Muscle layer of colon (tissue), 2 donors: ENCODE data around the gene MACROH2A2.
"Not testable (repeated sequence)": the region's sequence is repeated elsewhere in the genome, so short reads cannot be mapped to it uniquely, and the experiment has no call there.

ENCODE experiments used
- H3K27ac ChIP-seq: one replicate; pipeline ENCODE4 v1.7.0; 2013; ENCODE audit warnings: low read depth, mild to moderate bottlenecking, low read length, moderate library complexity
- H3K27me3 ChIP-seq, 2 donors: one replicate each; pipeline ENCODE4 v1.7.0; 2013; ENCODE audit warnings: low read length in 2 of 2, mild to moderate bottlenecking in 2 of 2; ENCODE audit not compliant: insufficient read depth in 2 of 2, control insufficient read depth in 1 of 2
- H3K36me3 ChIP-seq: one replicate; pipeline ENCODE4 v1.7.0; 2013; ENCODE audit warnings: mild to moderate bottlenecking, low read length; ENCODE audit not compliant: insufficient read depth
- H3K4me1 ChIP-seq: one replicate; pipeline ENCODE4 v1.7.0; 2013; ENCODE audit warnings: mild to moderate bottlenecking, low read length; ENCODE audit not compliant: insufficient read depth
- H3K4me3 ChIP-seq, 2 donors: one replicate each; pipeline ENCODE4 v1.7.0; 2013; ENCODE audit warnings: low read length in 2 of 2, low read depth in 1 of 2, mild to moderate bottlenecking in 1 of 2, moderate library complexity in 1 of 2
- H3K9ac ChIP-seq: one replicate; pipeline ENCODE4 v1.7.0; 2013; ENCODE audit warnings: low read length
- H3K9me3 ChIP-seq: one replicate; pipeline ENCODE4 v1.7.0; 2013; ENCODE audit warnings: mild to moderate bottlenecking, low read length
- donor health status: abdominal sarcoma.
- donor health status: Adenocarcinoma of cecum.

MACROH2A2 gene

DNA sequence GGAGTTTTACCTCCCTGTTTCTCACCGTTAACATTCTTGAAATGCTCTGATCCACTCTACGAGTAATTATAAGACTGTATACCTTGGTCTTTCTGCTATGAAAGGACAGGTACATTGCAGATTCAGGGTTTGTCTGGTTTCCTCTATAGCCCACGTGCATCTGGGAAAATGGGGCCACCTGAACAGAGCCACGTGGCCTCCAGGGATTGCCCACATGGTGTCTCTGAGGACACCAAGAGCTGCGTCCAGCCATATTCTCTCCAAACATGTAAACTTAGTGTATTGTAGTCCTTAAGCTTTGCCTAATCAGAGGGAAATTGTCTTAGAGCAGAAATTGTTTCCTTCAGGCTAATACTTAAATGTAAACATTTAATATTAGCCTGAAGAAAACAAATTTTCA, 16.7 kb downstream of the MACROH2A2 start:
- H3K9ac ChIP-seq: no peak overlapping the region

DNA sequence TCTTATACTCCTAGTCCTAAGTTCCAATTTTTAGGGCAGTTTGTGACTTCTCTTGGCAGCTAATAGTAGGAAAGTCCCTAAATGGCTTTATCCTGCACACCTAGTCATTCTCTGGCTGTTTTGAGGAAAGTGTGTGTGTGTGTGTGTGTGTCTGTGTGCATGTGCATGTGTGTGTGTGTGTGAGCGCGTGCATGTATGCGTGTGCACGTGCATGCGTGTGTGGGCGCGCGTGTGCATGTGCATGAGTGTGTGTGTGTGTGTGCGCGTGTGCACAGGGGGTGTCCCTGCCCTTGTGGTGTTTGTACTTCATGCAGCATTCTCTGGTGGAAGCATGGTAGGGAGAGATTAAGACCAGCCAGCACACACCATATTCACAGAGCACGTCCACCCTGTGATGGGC, 18.2 kb downstream of the MACROH2A2 start:
- Histone ChIP-seq H3K27me3 (no peaks in the 10 kb centered on the region), H3K4me3 (no peak overlapping the region), H3K36me3 (no peaks in the 10 kb centered on the region), H3K9me3 (no peaks in the 10 kb centered on the region), H3K27ac (no peak overlapping the region), H3K4me1 (no peaks in the 10 kb centered on the region), H3K9ac (no peak overlapping the region)

More for the DNA sequence above, 16.7 kb downstream of the MACROH2A2 start:
- Histone ChIP-seq H3K4me1 (no peaks in the 10 kb centered on the region), H3K36me3 (no peaks in the 10 kb centered on the region), H3K27ac (no peak overlapping the region), H3K4me3 (no peak overlapping the region), H3K27me3 (no peaks in the 10 kb centered on the region), H3K9me3 (no peaks in the 10 kb centered on the region)

DNA sequence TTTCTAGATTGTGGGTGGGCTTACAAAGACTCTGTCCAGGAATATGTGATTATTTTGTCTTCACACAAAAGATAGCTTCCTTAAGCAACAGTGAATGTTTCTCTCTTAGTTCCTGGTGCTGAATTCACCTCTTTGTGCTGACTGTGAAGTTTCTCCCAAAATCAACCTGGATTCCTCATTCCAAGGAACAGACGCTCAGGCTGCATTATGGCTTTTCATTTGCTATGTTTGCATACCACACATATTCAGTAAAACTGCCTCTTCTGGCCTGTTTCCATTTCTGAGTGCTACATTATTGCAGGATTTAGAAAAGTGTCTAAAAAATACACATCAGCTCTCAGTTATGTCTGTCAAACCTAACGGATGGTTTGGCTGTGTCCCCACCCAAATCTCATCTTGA, 21.5 kb downstream of the MACROH2A2 start:
- no peak overlapping the region for H3K9ac ChIP-seq
- H3K27ac ChIP-seq: no peak overlapping the region
- H3K9me3 ChIP-seq: no peaks in the 10 kb centered on the region
- H3K4me3 ChIP-seq: no peak overlapping the region
- H3K36me3 ChIP-seq: no peaks in the 10 kb centered on the region
- H3K4me1 ChIP-seq: no peaks in the 10 kb centered on the region
- H3K27me3 ChIP-seq: no peaks in the 10 kb centered on the region

DNA sequence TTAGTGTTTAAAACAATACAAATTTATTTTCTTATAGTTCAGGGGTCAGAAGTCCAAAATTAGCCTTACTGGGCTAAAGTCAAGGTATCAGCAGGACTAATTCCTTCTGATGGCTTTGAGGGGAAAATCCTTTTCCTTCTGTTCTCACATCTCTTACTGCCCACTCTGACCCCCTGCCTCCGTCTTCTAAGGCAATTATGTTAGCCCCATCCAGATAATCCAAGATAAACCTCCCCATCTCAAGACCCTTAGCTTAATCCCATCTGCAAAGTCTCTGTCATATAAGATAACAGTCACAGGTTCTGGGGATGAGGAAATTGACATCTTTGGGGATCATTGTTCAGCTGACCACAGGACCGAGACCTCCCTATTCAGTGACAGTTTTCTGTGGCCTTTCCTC, 22.3 kb downstream of the MACROH2A2 start:
- H3K9ac ChIP-seq: no peak overlapping the region
- no peaks in the 10 kb centered on the region for H3K9me3 ChIP-seq
- no peaks in the 10 kb centered on the region for H3K36me3 ChIP-seq
- H3K27me3 ChIP-seq: no peaks in the 10 kb centered on the region
- H3K4me3 ChIP-seq: no peak overlapping the region
- H3K27ac ChIP-seq: no peak overlapping the region
- H3K4me1 ChIP-seq: no peaks in the 10 kb centered on the region

DNA sequence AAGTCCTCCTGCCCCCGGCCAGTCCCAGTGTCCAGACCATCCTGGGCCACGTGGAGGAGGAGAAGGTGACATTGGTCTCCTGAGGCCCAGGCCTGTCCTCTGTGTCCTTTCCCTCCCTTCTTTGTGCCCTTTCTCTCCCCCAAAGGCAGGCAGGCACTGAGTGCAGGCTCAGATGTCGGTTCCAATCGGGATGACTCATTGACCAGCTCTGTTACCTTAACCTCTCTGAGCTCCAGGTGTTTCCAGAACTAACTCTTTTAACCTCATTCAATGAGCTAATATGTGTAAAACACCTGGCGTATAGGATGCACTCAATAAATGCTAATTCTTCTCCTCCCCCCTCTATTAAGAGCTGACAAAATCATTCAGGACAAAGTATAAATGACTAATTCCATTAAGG, 25.7 kb downstream of the MACROH2A2 start:
- no peaks in the 10 kb centered on the region for H3K4me1 ChIP-seq
- no peak overlapping the region for H3K9ac ChIP-seq
- H3K27ac ChIP-seq: no peak overlapping the region
- H3K4me3 ChIP-seq: no peak overlapping the region
- H3K36me3 ChIP-seq: no peaks in the 10 kb centered on the region
- no peaks in the 10 kb centered on the region for H3K27me3 ChIP-seq
- H3K9me3 ChIP-seq: no peaks in the 10 kb centered on the region

DNA sequence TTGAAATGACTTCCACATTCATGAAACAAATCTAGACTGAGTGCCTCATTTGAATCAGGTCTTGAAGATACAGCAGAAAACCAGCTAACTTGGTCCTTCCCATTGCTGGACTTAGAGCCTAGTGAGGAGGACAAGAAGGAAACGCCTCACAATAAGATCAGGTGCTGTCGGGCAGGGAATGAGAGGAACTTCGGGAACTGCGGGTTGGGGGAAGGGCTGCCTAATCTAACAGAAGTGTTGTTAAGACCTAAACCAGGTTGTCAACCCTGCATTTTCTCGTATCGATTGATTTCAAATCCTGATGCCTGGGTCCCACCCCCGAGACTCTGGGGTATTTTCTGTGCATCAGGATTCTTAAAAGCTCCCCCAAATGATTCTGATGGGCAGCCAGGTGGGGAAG, 26.3 kb downstream of the MACROH2A2 start:
- no peaks in the 10 kb centered on the region for H3K27me3 ChIP-seq

DNA sequence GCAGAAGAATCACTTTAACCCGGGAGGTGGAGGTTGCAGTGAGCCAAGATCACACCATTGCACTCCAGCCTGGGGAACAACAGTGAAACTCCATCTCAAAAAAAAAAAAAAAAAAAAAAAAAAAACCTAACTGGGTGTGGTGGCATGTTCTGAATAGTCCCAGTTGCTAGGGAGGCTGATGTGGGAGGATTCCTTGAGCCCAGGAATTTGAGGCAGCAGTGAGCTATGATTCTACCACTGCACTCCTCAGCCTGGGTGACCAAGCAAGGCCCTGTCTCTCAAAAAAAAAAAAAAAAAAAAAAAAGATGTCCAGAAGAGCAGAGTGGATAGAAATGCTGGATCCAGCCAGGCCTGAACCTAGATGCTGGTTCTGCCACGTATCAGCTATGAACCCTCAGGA, 28.1 kb downstream of the MACROH2A2 start:
- H3K36me3 ChIP-seq, H3K27ac ChIP-seq, H3K9me3 ChIP-seq, H3K4me1 ChIP-seq, H3K27me3 ChIP-seq, H3K4me3 ChIP-seq, H3K9ac ChIP-seq: not testable (repeated sequence)

More for the DNA sequence above, 26.3 kb downstream of the MACROH2A2 start:
- Histone ChIP-seq H3K36me3 (no peaks in the 10 kb centered on the region), H3K9me3 (no peaks in the 10 kb centered on the region), H3K4me1 (no peaks in the 10 kb centered on the region), H3K27ac (no peak overlapping the region), H3K4me3 (no peak overlapping the region), H3K9ac (no peak overlapping the region)

DNA sequence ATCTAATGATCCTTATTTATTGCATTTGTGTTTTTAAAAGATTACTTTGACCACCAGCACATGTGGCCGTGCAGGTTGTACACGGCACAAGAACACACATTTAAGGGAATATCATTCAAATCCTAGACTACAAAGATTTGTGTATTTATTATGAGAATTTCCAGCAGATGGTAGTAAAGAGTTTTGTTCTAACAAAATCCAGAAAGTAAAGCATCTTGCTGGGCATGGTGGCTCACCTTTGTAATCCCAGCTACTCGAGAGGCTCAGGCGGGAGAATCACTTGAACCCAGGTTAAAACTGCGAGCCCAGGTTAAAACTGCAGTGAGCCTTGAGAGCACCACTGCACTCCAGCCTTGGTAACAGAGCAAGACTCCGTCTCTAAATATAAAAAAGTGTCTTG, 31.5 kb downstream of the MACROH2A2 start:
- H3K4me1 ChIP-seq: no peaks in the 10 kb centered on the region
- H3K36me3 ChIP-seq: no peaks in the 10 kb centered on the region
- no peaks in the 10 kb centered on the region for H3K9me3 ChIP-seq
- no peak overlapping the region for H3K4me3 ChIP-seq
- no peak overlapping the region for H3K9ac ChIP-seq
- no peak overlapping the region for H3K27ac ChIP-seq
- no peaks in the 10 kb centered on the region for H3K27me3 ChIP-seq

DNA sequence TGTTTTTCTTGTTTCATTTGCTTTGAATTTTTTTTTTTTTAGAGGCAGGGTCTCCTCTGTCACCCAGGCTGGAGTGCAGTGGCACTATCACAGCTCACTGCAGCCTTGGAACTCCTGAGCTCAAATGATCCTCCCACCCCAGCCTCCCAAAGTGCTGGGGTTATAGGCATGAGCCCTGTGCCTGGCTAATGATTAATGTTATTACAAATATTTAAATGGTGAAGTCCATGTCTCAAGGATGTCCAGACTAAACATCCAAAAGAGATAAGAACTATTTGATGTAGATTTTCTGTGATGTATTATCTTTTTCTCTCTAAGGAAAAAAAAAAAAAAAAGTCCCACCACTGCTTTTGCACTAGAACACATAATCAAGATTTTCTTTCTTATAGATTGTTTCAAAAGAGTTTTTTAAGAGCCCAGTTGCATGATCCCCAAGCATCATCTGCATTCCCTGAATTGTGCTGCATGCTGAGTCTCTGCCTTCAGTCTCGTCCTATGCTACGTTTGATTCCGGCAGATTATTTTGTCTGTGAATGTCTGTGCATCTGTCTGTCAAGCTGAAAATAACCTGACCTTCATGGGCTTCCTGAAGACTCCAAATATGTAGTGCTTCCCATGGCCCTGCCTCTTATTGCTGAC, 33.4 kb downstream of the MACROH2A2 start:
- Histone ChIP-seq H3K36me3 (peaks cover 4% of the 10 kb centered on the region), H3K27ac (no peak overlapping the region)

DNA sequence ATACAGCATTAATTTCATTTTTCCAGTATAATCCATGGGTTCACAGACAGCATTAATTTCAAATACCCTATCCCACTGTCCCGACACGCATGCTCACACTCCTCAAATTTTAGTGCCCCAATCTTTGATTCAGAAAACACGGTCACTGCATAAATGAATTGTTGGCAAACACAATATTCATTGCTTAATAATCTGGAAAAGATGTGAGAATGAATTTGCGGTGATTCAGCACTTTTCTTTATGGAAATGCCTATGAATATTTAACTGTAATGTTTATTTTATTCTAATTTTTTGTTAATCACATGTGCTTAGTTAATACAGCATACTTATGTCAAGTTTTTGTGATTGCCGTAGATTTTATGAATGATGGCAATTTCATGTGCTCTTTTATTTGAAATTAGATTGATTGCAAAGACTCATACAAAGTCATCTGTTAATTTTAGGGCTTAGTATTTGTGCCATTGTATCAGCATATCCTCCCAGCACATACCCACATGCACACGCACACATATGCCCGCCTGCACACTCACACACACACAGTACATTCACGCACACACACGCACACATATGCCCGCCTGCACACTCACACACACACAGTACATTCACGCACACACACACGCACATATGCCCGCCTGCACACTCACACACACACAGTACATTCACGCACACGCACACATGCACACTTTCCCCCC, 35.1 kb downstream of the MACROH2A2 start:
- H3K9me3 ChIP-seq: no peaks in the 10 kb centered on the region
- H3K4me1 ChIP-seq: no peaks in the 10 kb centered on the region
- no peak overlapping the region for H3K27ac ChIP-seq
- no peak overlapping the region for H3K4me3 ChIP-seq
- no peaks in the 10 kb centered on the region for H3K27me3 ChIP-seq
- no peak overlapping the region for H3K9ac ChIP-seq
- H3K36me3 ChIP-seq: peaks cover 18% of the 10 kb centered on the region

More for the DNA sequence above, 33.4 kb downstream of the MACROH2A2 start:
- H3K9me3 ChIP-seq: no peaks in the 10 kb centered on the region
- no peak overlapping the region for H3K9ac ChIP-seq
- H3K27me3 ChIP-seq: no peaks in the 10 kb centered on the region
- no peaks in the 10 kb centered on the region for H3K4me1 ChIP-seq
- H3K4me3 ChIP-seq: no peak overlapping the region

DNA sequence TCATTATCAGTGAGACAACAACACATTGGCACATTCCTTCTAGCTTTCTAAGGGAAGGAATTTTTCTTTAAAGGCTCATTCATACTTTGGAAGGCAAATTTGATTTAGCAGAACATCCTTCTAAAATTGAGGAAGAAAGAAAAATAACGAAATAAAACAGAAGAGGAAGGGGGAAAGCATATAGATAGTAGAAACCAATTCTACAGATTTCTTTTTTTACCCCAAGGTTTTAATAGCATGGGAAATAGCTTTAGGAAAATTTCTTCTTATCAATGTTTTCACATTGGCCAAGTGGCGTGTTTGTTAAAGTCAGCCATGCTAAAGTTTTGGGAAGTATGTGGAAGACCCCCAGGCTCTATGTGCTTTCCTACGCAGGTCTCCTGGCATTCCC, 35.7 kb downstream of the MACROH2A2 start:
- H3K27ac ChIP-seq: no peak overlapping the region
- H3K9ac ChIP-seq: no peak overlapping the region
- no peaks in the 10 kb centered on the region for H3K27me3 ChIP-seq
- H3K4me3 ChIP-seq: no peak overlapping the region
- H3K9me3 ChIP-seq: no peaks in the 10 kb centered on the region
- H3K36me3 ChIP-seq: peaks cover 23% of the 10 kb centered on the region
- H3K4me1 ChIP-seq: no peaks in the 10 kb centered on the region

DNA sequence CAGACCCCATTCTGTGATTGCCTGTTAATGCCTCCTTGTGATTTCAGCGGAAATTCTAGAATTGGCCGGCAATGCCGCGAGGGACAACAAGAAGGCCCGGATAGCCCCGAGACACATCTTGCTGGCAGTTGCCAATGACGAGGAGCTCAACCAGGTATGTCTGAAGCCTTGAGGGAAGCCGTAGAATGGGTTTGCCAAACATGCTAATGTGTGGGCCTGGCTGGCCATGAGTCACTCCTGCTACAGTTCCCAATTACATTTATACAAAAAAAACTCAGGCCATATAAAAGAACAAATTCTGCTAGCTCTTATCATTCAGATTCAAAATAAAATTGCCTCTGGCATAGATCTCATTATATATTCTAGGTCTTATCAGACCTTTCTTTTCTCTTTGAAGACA, 37.4 kb downstream of the MACROH2A2 start:
- Histone ChIP-seq H3K27me3 (no peaks in the 10 kb centered on the region), H3K9ac (no peak overlapping the region), H3K4me3 (no peak overlapping the region), H3K9me3 (no peaks in the 10 kb centered on the region), H3K27ac (no peak overlapping the region), H3K4me1 (no peaks in the 10 kb centered on the region), H3K36me3 (peaks cover 34% of the 10 kb centered on the region)
